ENCODE results near the gene SRGAP3.
"Not testable (repeated sequence)": the region's sequence is repeated elsewhere in the genome, so short reads cannot be mapped to it uniquely, and the experiment has no call there.

The SRGAP3 gene

DNA sequence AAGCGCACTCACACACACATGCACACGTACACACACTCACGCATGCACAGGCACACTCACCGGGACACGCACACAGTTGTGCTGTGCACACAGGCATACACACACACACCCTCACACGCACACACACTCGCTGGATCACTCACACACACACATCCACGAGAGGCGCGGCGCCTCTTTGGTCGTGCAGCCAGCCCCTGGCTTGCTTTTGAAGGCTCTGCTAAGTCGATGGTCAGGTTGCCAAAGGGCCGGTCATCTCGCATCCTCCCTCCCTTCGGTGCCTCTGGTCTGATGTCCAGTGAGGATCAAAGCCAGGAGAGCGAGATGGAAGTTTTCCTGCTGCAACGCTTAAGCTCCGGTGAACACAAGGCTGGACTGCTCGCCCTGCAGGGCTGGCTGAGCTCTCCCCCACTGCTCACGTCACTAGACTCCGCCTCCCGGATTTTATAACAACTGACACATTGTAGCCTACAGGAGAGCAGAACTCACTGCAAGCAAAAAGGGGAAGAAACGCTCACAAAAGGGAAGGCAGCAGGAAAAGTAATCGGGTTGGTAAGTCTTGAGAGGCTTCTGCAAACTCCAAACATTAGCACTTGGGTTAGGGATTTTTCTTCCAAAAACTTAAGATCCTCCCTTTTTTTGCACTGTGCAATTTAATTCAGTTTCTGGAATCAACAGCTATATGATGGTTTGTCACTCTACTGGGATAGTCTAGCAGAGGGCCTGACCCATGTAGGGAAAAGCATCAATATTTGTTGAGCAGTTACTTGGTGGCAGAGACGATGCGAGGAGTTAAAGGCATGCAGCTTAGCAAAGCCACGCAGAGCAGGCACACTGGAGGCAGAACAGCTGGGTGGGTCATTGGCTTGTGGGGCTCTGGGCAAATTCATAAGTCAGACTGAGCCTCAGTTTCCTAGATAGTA is at the start of gene SRGAP3:
SRGAP3 (minus strand) TSS at position 374 of the 920 bp plus-strand sequence. CDS start 695 bp downstream, outside the sequence.
- peak; percentile 48 for DNase-seq (ENCODE audit: low read depth)

DNA sequence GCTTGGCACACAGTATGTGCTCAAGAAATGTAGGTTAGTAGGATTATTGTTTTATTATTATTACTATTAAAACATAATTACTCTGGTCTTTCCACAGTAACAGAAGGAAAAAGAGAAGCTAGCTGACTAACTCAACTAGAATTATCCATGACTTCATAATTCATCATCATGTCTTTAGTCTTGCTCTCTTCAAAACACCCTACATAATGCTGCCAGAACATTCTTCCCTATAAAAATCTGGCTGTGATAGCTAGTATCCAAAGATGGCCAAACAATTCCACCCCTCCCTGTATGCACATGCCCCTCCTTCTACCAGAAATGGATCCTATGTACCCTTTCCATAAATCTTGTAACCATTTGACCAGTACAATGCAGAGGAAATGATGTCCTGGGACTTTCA is 48.8 kb upstream of the SRGAP3 start:
- DNase-seq (ENCODE audit: low read depth): no peak

DNA sequence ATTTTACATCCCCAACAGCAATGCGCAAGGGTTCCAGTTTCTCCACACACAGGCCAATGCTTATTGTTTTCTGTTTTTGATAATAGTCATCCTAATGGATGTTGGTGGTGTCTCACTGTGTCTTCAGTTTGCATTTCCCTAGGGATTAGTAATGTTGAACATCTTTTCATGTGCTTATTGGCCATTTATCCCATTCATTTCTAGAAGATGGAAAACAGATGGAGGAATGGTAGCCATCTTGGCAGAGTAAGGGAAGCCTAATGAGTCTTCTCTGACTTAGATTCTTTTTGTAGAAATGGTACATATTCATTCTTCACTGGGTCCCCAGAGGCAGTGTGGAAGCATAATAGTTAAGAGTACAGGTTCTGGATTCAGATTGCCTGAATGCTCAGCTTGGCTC is 46.8 kb upstream of the SRGAP3 start:
- DNase-seq (ENCODE audit: low read depth): no peak

DNA sequence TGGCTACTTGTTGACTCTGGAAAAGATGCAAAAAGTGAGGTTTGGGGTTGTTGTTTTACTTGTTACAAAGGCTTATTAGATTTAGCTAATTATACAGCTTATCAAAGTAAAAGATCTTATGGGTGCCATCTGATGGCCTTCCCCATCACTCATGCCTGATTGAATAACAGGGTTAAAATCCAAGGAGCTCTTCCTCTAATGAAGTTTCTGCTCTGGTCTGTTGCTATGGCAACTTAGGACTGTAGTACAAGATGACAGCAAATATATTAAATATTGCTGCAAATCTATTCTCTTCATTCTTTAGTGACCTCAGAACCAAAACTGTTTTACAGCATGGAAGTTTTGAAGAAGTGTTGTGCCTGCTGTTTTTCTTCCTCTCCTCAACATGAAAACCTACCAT is 45.6 kb upstream of the SRGAP3 start:
- DNase-seq (ENCODE audit: low read depth): no peak

DNA sequence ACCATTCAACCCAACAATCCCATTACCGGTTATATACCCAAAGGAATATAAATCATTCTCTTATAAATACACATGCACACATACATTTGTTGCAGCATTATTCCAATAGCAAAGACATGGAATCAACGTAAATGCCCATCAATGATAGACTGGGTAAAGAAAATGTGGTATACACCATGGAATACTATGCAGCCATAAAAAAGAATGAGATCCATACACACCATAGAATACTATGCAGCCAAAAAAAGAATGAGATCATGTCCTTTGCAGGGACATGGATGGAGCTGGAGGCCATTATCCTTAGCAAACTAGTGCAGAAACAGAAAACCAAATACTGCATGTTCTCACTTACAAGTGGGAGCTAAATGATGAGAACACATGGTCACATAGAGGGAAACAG is 44.5 kb upstream of the SRGAP3 start:
- DNase-seq (ENCODE audit: low read depth): not testable (repeated sequence)

DNA sequence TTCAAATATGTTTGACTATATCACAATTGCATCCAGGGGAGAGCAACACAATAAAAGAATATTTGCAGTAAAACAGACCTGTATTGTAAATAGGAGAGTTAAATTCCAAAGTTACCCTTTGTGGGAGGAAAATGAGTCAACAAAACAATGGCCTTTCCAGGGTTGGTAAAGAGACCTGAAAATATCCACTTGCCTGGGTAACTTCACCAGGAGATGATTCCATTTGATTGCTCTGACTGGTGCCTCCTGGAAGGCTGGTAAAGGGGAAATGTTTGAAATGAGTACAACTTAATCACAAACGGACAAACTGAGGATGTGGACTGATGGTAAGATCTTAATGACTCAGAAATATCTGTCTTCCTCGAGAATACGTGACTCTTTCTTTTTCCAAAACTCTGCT is 43.6 kb upstream of the SRGAP3 start:
- no peak for DNase-seq (ENCODE audit: low read depth)

DNA sequence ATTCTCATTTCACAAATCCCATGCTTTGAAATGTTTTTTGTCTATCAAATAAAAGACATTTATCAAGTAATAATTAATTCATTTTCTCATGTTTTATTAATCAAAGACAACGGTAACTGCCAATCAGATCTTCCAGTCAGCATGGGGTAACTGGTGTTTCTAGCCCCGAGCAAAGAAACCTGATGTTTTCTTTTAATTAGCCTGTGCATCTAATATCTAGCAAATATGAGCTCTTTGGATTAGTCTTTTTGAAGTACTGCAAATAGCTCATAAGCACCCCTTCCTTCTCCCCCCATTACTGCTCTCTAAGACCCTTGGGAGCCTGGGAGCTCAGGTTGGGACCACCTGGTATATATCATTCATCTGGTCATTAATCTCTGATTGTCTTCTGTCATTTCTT is 43.1 kb upstream of the SRGAP3 start:
- DNase-seq (ENCODE audit: low read depth): no peak

DNA sequence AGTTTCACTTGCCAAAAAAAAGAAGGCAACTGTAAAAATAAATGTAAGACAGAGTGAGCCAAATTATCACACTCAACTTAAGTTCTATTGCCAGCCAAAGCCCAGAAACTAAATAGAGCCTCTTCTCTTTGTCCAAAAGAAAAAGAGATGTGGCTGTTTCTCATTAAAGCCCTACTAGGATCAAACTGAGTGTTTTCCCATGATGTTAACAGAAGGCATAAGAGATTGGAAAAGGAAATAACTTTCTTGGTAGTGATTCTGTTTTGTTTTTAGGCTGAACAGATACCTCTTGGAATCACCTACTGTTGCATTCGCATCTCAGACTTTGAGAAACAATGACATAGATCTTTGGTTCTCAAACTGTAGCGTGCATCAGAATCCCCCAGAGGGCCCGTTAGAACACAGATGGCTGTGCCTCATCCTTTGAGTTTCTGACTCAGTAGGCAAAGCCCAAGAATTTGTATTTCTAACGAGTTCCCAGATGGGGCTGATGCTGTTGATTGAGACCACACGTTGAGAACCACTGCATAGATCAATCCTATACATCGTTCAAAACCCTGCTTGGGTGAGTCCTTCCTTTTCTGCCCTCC is 42.5 kb upstream of the SRGAP3 start:
- no peak for DNase-seq (ENCODE audit: low read depth)

DNA sequence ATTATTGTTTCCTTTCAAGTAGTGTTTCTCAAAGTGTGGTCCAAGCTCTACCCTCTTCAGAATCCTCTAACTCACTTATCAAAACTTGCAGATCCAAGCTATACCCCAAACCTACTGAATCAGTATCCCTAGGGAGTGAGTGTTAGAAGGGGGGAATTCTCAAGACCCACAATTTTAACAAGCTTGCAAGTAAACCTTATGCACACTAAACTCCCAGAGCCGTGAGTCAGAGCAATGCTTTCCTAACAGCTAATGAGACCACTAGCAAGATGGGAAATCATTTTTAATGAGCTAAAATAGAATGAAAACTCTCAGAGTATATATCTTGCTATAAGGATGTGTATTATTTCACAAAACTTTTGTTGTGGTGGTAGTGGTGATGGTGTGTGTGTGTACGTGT is 41.1 kb upstream of the SRGAP3 start:
- no peak for DNase-seq (ENCODE audit: low read depth)

DNA sequence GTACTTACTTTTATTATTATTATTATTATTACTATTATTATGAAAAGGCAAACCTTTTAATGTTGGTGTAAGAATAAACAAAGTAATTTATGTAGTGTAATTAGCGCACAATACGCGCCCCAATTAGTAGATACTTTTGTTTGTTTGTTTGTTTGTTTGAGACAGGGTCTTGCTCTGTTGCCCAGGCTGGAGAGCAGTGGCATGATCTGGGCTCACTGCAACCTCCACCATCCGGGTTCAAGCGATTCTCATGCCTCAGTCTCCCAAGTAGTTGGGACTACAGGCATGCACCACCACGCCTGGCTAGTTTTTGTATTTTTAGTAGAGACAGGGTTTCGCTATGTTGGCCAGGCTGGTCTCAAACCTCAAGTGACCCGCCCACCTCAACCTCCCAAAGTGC is 32.1 kb upstream of the SRGAP3 start:
- DNase-seq (ENCODE audit: low read depth): not testable (repeated sequence)

DNA sequence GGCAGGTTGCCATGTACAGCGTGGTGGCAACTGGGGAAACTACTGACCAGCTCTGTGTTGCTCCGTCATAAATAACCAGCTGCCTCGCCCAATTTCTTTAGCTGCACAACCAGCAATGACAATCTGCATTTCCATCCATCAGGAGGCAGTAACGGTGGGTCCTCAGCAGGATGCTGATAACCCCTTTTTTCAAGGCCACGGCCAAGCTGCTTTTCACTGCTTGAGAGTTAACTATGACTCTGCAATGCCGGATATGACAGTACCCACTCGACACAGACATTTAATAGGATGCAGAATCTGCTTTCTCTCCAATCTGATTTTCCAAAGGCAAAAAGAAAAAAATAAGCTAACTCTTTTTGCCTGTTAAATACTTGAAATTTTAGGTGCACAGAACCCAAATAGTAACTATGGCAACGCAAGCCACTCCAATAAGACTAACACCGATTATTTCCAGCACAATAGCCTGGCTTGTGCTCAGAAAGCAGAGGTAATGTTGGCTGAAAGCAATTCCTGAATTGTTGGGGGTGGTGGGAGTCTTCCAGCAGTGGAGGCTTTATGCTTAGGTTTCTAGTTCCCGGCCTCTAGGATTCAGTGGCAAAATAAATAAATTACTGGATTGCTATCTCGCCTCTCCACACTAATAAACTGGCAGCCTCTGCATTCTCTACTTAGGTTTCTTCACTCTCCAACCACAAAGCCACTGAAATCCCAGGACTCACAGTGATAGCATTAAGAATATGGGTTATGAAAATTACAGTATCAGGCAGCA is 31.2 kb upstream of the SRGAP3 start:
- no peak for DNase-seq (ENCODE audit: low read depth)

DNA sequence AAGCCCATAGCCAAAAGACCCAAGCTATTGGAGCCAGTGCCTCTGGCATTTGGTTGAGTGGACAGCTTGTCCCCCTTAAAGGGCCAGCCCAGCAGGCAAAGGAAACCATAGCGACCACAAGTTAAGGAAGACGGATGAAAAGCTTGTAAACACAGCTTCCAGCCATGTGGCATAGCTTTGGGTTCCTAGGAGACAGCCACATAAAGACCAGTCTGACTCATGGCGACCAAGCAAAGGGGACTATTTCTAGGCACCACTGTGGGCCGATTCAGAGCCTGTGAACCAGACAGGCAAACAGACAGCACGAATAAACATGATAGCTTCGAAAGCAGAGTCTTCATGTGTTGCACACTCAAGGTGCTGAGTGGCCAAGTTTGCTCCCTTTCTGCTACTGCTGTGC is 30.5 kb upstream of the SRGAP3 start:
- no peak for DNase-seq (ENCODE audit: low read depth)

DNA sequence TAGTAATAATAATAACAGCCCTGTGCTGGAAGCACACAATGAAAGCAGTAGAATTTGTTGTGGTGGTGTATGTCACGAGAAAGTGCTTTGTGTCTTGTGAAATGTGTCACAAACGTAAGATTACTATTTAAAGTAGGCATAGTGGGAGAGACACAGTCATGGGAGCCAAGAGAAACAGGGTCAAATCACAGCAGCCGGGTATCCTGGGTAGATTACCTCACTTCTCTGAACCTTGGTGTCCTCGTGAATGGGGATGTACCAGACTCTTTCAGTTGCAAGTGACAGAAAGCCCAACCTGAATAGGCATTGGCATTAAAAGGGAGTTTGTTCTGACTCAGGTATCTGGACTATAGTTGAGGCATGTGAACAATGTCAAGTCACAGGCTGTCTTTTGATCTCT is 29.1 kb upstream of the SRGAP3 start:
- DNase-seq (ENCODE audit: low read depth): no peak

DNA sequence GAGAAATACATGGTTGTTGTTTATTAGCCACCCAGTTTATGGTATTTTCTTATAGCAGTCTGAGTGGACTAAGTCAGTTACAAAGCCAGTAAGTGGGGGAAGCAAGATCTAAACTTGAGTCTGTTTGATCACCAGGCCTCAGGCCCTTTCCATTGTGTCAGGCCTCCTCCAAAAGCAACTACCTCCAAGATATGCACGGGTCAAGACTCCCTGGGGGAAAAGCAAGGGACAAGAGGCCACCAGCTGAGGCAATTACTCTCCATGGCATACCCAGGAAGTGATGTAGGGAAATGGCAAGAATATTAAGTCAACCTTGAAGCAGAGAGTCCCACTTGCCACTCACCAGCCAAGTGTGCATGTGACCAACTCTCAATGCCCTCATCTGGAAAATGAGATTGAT is 28.6 kb upstream of the SRGAP3 start:
- DNase-seq (ENCODE audit: low read depth): no peak

DNA sequence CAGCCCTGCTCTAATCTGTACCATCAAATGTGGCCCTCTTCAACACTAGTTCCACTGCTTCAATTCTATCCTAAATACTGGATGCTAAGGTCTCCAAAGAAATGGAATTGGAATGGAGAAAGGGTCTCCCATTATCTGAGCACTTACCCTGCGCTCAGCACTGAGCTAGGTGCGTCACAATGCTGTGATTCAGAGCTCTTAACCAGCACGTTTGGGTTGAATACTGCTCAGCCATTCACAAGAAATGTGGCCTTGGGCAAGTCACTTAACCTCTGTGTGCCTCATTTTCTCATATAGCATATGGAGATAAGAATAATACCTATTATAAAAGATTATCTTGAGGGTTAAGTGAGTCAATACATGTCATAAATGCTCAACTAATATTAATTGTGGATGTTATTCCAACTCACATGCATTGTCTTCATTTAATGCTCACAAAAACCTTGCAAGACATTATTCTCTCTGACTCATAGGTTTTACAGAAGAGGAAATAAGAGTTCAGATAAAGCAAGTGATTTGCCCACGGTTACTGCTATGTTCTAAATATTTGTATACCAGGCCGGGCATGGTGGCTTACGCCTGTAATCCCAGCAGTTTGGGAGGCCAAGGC is 27.4 kb upstream of the SRGAP3 start:
- no peak for DNase-seq (ENCODE audit: low read depth)

DNA sequence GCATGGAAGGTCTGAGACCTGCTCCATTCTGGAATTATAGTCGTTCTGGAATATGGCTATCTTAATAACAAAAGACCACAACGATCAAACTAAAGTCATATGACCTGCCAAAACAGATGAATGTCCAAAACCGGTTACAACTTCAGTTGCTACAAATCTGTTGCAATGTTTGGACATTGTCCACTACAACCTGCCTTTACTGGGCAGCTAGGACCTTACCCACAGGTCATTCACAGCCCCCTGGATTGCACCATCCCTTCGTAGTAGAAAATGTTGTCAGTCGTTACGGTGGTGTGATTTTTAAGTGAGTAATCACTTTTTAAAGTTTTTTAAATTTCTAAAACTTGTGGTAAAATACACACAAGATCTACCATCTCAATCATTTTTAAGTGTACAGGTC is 22.5 kb upstream of the SRGAP3 start:
- no peak for DNase-seq (ENCODE audit: low read depth)

DNA sequence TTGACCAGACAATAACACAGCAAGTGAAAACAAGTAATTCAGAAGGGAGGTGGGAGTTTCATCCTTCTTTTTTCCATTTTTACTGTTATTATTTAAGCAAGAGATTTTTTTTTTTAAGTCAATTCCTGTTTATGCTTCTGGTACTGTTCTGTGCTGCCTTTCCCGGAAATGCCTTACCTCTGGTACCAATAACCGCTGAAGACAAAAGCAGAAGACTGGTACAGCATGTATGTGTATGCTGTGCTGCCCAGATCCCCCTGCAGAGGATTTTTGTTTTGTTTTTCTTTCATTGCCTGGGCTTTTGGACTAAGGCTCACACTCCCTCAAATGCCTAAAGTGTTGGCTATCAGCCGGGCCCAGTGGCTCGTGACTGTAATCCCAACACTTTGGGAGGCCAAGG is 21.3 kb upstream of the SRGAP3 start:
- no peak for DNase-seq (ENCODE audit: low read depth)

DNA sequence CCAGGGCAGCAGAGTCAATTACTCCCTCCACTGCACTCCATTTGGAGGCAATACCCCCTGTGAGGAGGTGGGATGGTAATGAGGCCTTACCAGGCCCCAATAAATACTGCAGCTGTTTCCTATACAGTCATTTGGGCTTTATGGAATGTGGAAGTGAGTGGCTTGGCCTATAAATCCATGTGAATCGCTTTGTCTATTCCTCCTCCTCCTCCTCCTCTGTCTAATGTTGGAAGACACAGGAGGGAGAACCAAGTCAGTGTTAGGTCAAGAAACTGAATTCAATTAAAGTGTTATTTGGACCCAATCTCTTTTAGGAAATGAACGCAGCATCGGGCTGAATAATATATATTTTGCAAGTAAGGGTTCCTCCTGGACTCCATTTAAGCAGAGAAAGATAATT is 17.3 kb upstream of the SRGAP3 start:
- no peak for DNase-seq (ENCODE audit: low read depth)

DNA sequence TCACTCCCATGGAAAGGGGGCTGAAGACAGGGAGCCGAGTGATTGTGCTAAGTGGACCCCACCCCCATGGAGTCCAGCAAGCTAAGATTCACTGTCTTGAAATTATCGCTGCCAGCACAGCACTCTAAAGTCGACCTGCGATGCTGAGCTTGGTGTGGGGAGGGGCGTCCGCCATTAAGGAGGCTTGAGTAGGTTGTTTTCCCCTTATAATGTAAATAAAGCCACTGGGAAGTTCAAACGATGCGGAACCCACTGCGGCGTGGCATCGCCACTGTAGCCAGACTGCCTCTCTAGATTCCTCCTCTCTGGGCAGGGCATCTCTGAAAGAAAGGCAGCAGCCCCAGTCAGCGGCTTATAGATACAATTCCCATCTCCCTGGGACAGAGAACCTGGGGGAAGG is 10.9 kb upstream of the SRGAP3 start:
- DNase-seq (ENCODE audit: low read depth): no peak

DNA sequence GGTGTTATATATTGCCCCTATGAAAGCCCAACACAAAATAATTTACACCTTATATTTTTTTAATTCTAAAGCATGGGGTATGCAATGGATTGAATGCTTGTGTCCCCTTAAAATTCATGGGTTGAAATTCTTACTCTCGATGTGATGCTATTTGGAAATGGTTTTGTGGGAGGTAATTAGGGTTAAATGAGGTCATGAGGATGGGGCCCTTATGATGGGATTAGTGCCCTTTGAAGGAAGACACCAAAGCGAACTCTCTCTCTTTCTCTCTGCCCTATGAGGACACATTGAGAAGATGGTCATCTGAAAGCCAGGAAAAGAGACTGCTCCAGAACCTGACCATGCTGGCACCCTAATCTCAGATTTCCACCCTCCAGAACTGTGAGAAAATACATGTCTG is 7.6 kb upstream of the SRGAP3 start:
- DNase-seq (ENCODE audit: low read depth): no peak

DNA sequence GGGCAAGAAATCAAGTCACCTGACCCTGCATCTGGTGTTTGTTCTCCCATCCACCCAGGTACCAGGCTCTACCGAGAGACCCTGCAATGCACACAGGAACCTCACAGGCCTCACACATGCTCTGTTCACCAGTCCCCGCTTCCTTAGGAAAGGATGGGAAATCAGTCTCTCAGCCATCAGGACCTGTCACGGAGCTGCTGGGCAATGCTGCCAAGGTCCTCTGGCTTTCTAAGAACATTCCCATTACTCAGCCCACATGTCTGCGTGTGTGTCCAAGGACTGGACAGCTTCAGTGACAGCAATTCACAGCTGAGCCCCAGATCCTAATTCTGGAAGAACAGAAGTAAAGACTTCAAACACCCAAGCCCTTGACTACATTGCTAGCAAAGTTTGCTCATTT is 6.5 kb upstream of the SRGAP3 start:
- DNase-seq (ENCODE audit: low read depth): no peak

DNA sequence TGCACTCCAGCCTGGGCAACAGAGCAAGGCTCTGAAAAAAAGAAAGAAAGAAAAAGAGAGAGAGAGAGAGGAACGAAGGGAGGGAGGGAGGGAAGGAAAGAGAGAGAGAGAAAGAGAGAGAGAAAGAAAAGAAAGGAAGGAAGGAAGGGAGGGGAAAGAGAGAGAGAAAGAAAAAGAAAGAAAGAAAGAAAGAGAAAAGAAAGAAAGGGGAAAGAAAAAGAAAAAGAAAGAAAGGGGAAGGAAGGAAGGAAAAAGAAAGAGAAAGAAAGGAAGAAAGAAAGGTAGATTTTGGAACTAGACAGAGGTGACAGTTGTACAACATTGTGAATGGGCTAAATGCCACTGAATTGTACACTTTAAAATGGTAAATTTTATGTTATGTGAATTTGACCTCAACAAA is 5.3 kb upstream of the SRGAP3 start:
- DNase-seq (ENCODE audit: low read depth): no peak

DNA sequence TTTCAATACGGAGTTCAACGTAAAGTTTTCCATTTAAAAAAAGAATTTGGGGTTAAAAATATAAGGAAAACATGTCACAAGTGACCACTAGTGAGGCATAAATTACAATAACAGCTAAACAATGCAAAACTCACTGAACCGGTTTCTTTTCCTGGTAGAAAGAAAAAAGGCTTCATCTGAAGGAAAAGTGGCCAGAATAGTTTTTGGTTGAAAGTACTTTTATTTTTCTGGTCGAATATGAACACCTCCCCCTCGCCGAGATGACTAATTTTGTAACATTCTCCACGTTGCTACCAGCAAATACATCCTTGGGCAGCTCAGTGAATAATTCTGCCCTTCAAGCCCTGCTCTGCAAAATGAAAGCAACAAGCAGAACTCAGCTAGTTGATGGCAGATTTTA is 3.9 kb upstream of the SRGAP3 start:
- no peak for DNase-seq (ENCODE audit: low read depth)
